ENCODE results near the gene FLNA. TPM values are rescaled to one million over a fixed set of nuclear protein-coding genes. Genes with fewer than 3 reads are reported as not detected.
"Not testable (repeated sequence)": the region's sequence is repeated elsewhere in the genome, so short reads cannot be mapped to it uniquely, and the experiment has no call there.

Gene FLNA
- total and polyA plus RNA-seq, 2 donors, result 164 to 412 TPM

GRCh38 chrX:154309041-154309775, 65.2 kb downstream of the FLNA start:
- Histone ChIP-seq H3K4me1 (ENCODE audit: control insufficient read depth in 2 of 2, insufficient read depth in 2 of 2, low read length in 2 of 2) (peaks cover 0 to 15% of the 10 kb centered on the region in 2 donors), H3K36me3 (ENCODE audit: control insufficient read depth in 2 of 2, insufficient read depth in 2 of 2, low read length in 1 of 2) (no peaks in the 10 kb centered on the region), H3K27ac (ENCODE audit: low read depth in 1 of 2, low read length in 1 of 2) (no peak overlapping the region), H3K4me3 (ENCODE audit: low read length in 2 of 2) (no peak overlapping the region), H3K27me3 (ENCODE audit: control insufficient read depth in 2 of 2, insufficient read depth in 1 of 2, low read length in 1 of 2) (no peaks in the 10 kb centered on the region), H3K9me3 (ENCODE audit: control insufficient read depth in 2 of 2, insufficient read depth in 1 of 2, low read length in 1 of 2) (no peaks in the 10 kb centered on the region)
- WGBS, result 95% methylated on average over 16 of the region's 16 CpGs
- DNase-seq (ENCODE audit: low read depth in 6 of 9, low spot score in 9 of 9), result no peak

GRCh38 chrX:154308108-154308946, 66.1 kb downstream of the FLNA start:
- H3K9me3 ChIP-seq (ENCODE audit: control insufficient read depth in 2 of 2, insufficient read depth in 1 of 2, low read length in 1 of 2), result no peaks in the 10 kb centered on the region
- no peaks in the 10 kb centered on the region for H3K27me3 ChIP-seq (ENCODE audit: control insufficient read depth in 2 of 2, insufficient read depth in 1 of 2, low read length in 1 of 2)
- no peaks in the 10 kb centered on the region for H3K36me3 ChIP-seq (ENCODE audit: control insufficient read depth in 2 of 2, insufficient read depth in 2 of 2, low read length in 1 of 2)
- DNase-seq (ENCODE audit: low read depth in 6 of 9, low spot score in 9 of 9), result peak; percentile 38 to 83 (median 55)
- WGBS, result 56% methylated on average over 9 of the region's 9 CpGs
- peaks cover 0 to 12% of the 10 kb centered on the region in 2 donors for H3K4me1 ChIP-seq (ENCODE audit: control insufficient read depth in 2 of 2, insufficient read depth in 2 of 2, low read length in 2 of 2)
- no peak overlapping the region for H3K27ac ChIP-seq (ENCODE audit: low read depth in 1 of 2, low read length in 1 of 2)
- H3K4me3 ChIP-seq (ENCODE audit: low read length in 2 of 2), result no peak overlapping the region

GRCh38 chrX:154307202-154307601, 67.2 kb downstream of the FLNA start:
- no peaks in the 10 kb centered on the region for H3K36me3 ChIP-seq (ENCODE audit: control insufficient read depth in 2 of 2, insufficient read depth in 2 of 2, low read length in 1 of 2)
- H3K27me3 ChIP-seq (ENCODE audit: control insufficient read depth in 2 of 2, insufficient read depth in 1 of 2, low read length in 1 of 2), result no peaks in the 10 kb centered on the region
- WGBS, result 96% methylated on average over 6 of the region's 6 CpGs
- H3K4me3 ChIP-seq (ENCODE audit: low read length in 2 of 2), result no peak overlapping the region
- H3K4me1 ChIP-seq (ENCODE audit: control insufficient read depth in 2 of 2, insufficient read depth in 2 of 2, low read length in 2 of 2), result peaks cover 0 to 12% of the 10 kb centered on the region in 2 donors
- H3K27ac ChIP-seq (ENCODE audit: low read depth in 1 of 2, low read length in 1 of 2), result no peak overlapping the region
- H3K9me3 ChIP-seq (ENCODE audit: control insufficient read depth in 2 of 2, insufficient read depth in 1 of 2, low read length in 1 of 2), result no peaks in the 10 kb centered on the region
- DNase-seq (ENCODE audit: low read depth in 6 of 9, low spot score in 9 of 9), result no peak

GRCh38 chrX:154305541-154306205, 68.8 kb downstream of the FLNA start:
- WGBS, result 87% methylated on average over 11 of the region's 11 CpGs
- no peaks in the 10 kb centered on the region for H3K27me3 ChIP-seq (ENCODE audit: control insufficient read depth in 2 of 2, insufficient read depth in 1 of 2, low read length in 1 of 2)
- no peak overlapping the region for H3K27ac ChIP-seq (ENCODE audit: low read depth in 1 of 2, low read length in 1 of 2)
- no peak for DNase-seq (ENCODE audit: low read depth in 6 of 9, low spot score in 9 of 9)
- H3K4me1 ChIP-seq (ENCODE audit: control insufficient read depth in 2 of 2, insufficient read depth in 2 of 2, low read length in 2 of 2), result peaks cover 0 to 12% of the 10 kb centered on the region in 2 donors
- no peaks in the 10 kb centered on the region for H3K36me3 ChIP-seq (ENCODE audit: control insufficient read depth in 2 of 2, insufficient read depth in 2 of 2, low read length in 1 of 2)
- no peaks in the 10 kb centered on the region for H3K9me3 ChIP-seq (ENCODE audit: control insufficient read depth in 2 of 2, insufficient read depth in 1 of 2, low read length in 1 of 2)
- H3K4me3 ChIP-seq (ENCODE audit: low read length in 2 of 2), result no peak overlapping the region

- DNase-seq (ENCODE audit: low read depth in 6 of 9, low spot score in 9 of 9), result no peak
- no peak overlapping the region for H3K27ac ChIP-seq (ENCODE audit: low read depth in 1 of 2, low read length in 1 of 2)
- no peak overlapping the region for H3K4me3 ChIP-seq (ENCODE audit: low read length in 2 of 2)
- no peaks in the 10 kb centered on the region for H3K27me3 ChIP-seq (ENCODE audit: control insufficient read depth in 2 of 2, insufficient read depth in 1 of 2, low read length in 1 of 2)
- H3K36me3 ChIP-seq (ENCODE audit: control insufficient read depth in 2 of 2, insufficient read depth in 2 of 2, low read length in 1 of 2), result no peaks in the 10 kb centered on the region
- 89% methylated on average over 10 of the region's 10 CpGs for WGBS
- no peaks in the 10 kb centered on the region for H3K9me3 ChIP-seq (ENCODE audit: control insufficient read depth in 2 of 2, insufficient read depth in 1 of 2, low read length in 1 of 2)
- peaks cover 0 to 12% of the 10 kb centered on the region in 2 donors for H3K4me1 ChIP-seq (ENCODE audit: control insufficient read depth in 2 of 2, insufficient read depth in 2 of 2, low read length in 2 of 2)
These were observed 69.6 kb downstream of the FLNA start for GRCh38 chrX:154304846-154305245.

GRCh38 chrX:154303476-154303875, 71.0 kb downstream of the FLNA start:
- Histone ChIP-seq H3K27ac (ENCODE audit: low read depth in 1 of 2, low read length in 1 of 2) (no peak overlapping the region), H3K27me3 (ENCODE audit: control insufficient read depth in 2 of 2, insufficient read depth in 1 of 2, low read length in 1 of 2) (no peaks in the 10 kb centered on the region), H3K4me1 (ENCODE audit: control insufficient read depth in 2 of 2, insufficient read depth in 2 of 2, low read length in 2 of 2) (peaks cover 0 to 6% of the 10 kb centered on the region in 2 donors), H3K36me3 (ENCODE audit: control insufficient read depth in 2 of 2, insufficient read depth in 2 of 2, low read length in 1 of 2) (no peaks in the 10 kb centered on the region), H3K4me3 (ENCODE audit: low read length in 2 of 2) (no peak overlapping the region), H3K9me3 (ENCODE audit: control insufficient read depth in 2 of 2, insufficient read depth in 1 of 2, low read length in 1 of 2) (no peaks in the 10 kb centered on the region)
- DNase-seq (ENCODE audit: low read depth in 6 of 9, low spot score in 9 of 9), result no peak
- WGBS, result 96% methylated on average over 8 of the region's 8 CpGs

GRCh38 chrX:154302998-154303397, 71.4 kb downstream of the FLNA start:
- not testable (repeated sequence) for H3K9me3 ChIP-seq (ENCODE audit: control insufficient read depth in 2 of 2, insufficient read depth in 1 of 2, low read length in 1 of 2); H3K36me3 ChIP-seq (ENCODE audit: control insufficient read depth in 2 of 2, insufficient read depth in 2 of 2, low read length in 1 of 2); DNase-seq (ENCODE audit: low read depth in 6 of 9, low spot score in 9 of 9); H3K27me3 ChIP-seq (ENCODE audit: control insufficient read depth in 2 of 2, insufficient read depth in 1 of 2, low read length in 1 of 2); H3K4me1 ChIP-seq (ENCODE audit: control insufficient read depth in 2 of 2, insufficient read depth in 2 of 2, low read length in 2 of 2); H3K27ac ChIP-seq (ENCODE audit: low read depth in 1 of 2, low read length in 1 of 2); H3K4me3 ChIP-seq (ENCODE audit: low read length in 2 of 2)
- WGBS, result 92% methylated on average over 7 of the region's 7 CpGs

GRCh38 chrX:154300816-154301215, 73.6 kb downstream of the FLNA start:
- no peak overlapping the region for H3K27ac ChIP-seq (ENCODE audit: low read depth in 1 of 2, low read length in 1 of 2)
- DNase-seq (ENCODE audit: low read depth in 6 of 9, low spot score in 9 of 9), result no peak
- WGBS, result 94% methylated on average over 8 of the region's 8 CpGs

More at GRCh38 chrX:154300816-154301215, 73.6 kb downstream of the FLNA start:
- H3K27me3 ChIP-seq (ENCODE audit: control insufficient read depth in 2 of 2, insufficient read depth in 1 of 2, low read length in 1 of 2), result no peaks in the 10 kb centered on the region
- peaks cover 0 to 4% of the 10 kb centered on the region in 2 donors for H3K9me3 ChIP-seq (ENCODE audit: control insufficient read depth in 2 of 2, insufficient read depth in 1 of 2, low read length in 1 of 2)
- H3K4me1 ChIP-seq (ENCODE audit: control insufficient read depth in 2 of 2, insufficient read depth in 2 of 2, low read length in 2 of 2), result no peaks in the 10 kb centered on the region
- no peaks in the 10 kb centered on the region for H3K36me3 ChIP-seq (ENCODE audit: control insufficient read depth in 2 of 2, insufficient read depth in 2 of 2, low read length in 1 of 2)
- no peak overlapping the region for H3K4me3 ChIP-seq (ENCODE audit: low read length in 2 of 2)
